Lower leg skin (tissue), 4 donors: ENCODE results near the gene UMODL1. TPM values are rescaled to one million over a fixed set of nuclear protein-coding genes. Genes with fewer than 3 reads are reported as not detected.

Source experiments
- DNase-seq, 2 donors: peaks; one replicate each; pipeline ENCODE4 v3.0.0-alpha.2; 2019; ENCODE audit warnings: low spot score in 2 of 2
- H3K4me3 ChIP-seq: fragments of 200-600 bp; sonication (generic); 2 replicates; pipeline ENCODE4 v1.5.1; 2017; ENCODE audit warnings: mild to moderate bottlenecking, low read depth; ENCODE audit not compliant: poor library complexity, severe bottlenecking
- POLR2A ChIP-seq, 2 donors: fragments of 450-650 bp; IDR thresholded peaks; one replicate each; pipeline ENCODE4 v1.6.1; 2016 to 2017; ENCODE audit warnings: antibody characterized with exemption in 2 of 2, mild to moderate bottlenecking in 1 of 2, moderate library complexity in 1 of 2
- WGBS, 2 donors: methylation state at CpG; one replicate each; pipeline ENCODE4 v1.1.5; 2018; 5-methylcytosine and 5-hydroxymethylcytosine counted together
- intact Hi-C: fragments of 100-400 bp; cut with DNase I; formaldehyde crosslinking; loops from one replicate; pipeline ENCODE4 v1.15.0; 2023; ENCODE audit warnings: low total_unique reads
- total RNA-seq, 4 donors: library from RNA; depleted of rRNA; stranded (reverse); fragments of >200 nt; gene quantifications; one replicate each; pipeline ENCODE4 v1.1.0, GENCODE V29; 2016
- TF ChIP-seq, protein P1 (sequence below), 3 donors: fragments of 450-650 bp; IDR thresholded peaks; one replicate each; pipeline ENCODE4 v1.5.1; 2016; ENCODE audit warnings: antibody characterized with exemption in 3 of 3, mild to moderate bottlenecking in 3 of 3, moderate library complexity in 2 of 3

The UMODL1 gene
- total RNA-seq, 4 donors from 2014 or later, result 0.23 TPM; not detected in 3

- 87 to 92% methylated on average over 14 of the region's 14 CpGs for WGBS, 2 donors
- H3K4me3 ChIP-seq, result no peak overlapping the region
- DNase-seq, result no peak
- TF ChIP-seq POLR2A (IDR thresholded peaks at IDR 0.05), result no peak
- TF ChIP-seq, protein P1, sequence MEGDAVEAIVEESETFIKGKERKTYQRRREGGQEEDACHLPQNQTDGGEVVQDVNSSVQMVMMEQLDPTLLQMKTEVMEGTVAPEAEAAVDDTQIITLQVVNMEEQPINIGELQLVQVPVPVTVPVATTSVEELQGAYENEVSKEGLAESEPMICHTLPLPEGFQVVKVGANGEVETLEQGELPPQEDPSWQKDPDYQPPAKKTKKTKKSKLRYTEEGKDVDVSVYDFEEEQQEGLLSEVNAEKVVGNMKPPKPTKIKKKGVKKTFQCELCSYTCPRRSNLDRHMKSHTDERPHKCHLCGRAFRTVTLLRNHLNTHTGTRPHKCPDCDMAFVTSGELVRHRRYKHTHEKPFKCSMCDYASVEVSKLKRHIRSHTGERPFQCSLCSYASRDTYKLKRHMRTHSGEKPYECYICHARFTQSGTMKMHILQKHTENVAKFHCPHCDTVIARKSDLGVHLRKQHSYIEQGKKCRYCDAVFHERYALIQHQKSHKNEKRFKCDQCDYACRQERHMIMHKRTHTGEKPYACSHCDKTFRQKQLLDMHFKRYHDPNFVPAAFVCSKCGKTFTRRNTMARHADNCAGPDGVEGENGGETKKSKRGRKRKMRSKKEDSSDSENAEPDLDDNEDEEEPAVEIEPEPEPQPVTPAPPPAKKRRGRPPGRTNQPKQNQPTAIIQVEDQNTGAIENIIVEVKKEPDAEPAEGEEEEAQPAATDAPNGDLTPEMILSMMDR (IDR thresholded peaks at IDR 0.05), result no peak
- intact Hi-C loops, result no loop called here
Observed at GRCh38 chr21:42101246-42101645, 30.1 kb downstream of the UMODL1 start.

DNA sequence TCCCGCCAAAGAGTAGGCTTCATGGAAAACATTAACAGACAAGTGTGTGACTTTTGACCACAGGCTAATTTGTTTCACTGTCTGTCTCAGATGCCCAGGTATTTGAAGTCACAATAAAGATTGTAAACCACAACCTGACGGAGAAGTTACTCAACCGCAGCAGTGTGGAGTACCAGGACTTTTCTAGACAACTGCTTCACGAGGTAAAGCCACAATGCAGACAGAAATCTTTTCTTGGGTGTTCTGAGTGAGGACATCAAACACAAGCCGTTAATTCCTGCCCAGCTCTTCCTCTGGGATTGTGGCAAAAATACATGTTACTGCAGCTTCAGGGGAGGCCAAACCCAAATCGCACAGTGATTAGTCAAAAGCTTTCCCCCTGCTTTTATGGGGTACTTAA is 31.0 kb downstream of the UMODL1 start:
- intact Hi-C loops, result no loop called here
- TF ChIP-seq, protein P1 (IDR thresholded peaks at IDR 0.05), result no peak
- no peak for TF ChIP-seq POLR2A (IDR thresholded peaks at IDR 0.05)
- no peak for DNase-seq
- WGBS, 2 donors, result 71 to 77% methylated on average over 6 of the region's 6 CpGs
- H3K4me3 ChIP-seq, result no peak overlapping the region

DNA sequence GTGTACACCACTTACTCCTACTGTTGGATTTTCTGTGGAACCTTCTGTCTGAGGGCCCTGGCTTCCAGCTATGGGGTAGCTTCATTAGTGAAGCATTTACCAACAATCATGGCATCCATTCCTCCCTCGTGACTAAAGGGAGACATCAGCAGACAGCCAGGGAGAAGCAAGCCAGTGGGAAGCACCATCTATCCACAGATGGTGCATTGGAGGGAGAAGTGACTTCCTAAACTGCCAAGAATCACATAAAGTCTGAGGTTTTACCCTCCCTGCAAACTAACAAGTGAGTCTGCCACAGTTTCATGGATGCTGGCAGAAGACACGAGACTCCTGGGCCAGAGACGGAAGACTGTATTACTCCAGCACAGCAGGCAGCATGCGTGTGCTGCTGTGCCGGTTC is 31.4 kb downstream of the UMODL1 start:
- 76 to 86% methylated on average over 5 of the region's 5 CpGs for WGBS, 2 donors
- TF ChIP-seq, protein P1 (IDR thresholded peaks at IDR 0.05), result no peak
- intact Hi-C loops, result no loop called here
- DNase-seq, result no peak
- H3K4me3 ChIP-seq, result no peak overlapping the region

DNA sequence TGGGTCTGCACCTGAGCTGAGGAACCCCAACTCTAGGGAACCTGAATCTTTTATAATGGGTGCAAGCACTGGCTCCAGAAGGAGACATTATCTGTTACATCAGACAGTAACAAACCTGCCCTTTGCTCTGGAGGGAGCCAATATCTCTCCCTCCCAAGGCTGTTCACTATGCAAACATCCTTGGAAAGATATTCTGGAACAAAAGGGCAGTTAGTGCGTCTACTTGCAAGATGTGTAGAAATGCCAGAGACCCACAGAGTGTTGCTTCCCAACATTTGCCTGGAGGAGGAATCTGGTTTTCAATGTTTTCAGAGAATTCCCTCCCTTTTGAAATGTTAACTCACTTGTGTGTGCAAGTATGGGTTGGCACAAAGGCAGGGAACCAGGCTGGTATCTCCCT is 31.9 kb downstream of the UMODL1 start:
- no peak overlapping the region for H3K4me3 ChIP-seq
- intact Hi-C loops, result no loop called here
- DNase-seq, result no peak
- 67 to 73% methylated on average over 1 of the region's 1 CpG for WGBS, 2 donors
- TF ChIP-seq, protein P1 (IDR thresholded peaks at IDR 0.05), result no peak
- TF ChIP-seq POLR2A (IDR thresholded peaks at IDR 0.05), result no peak

- intact Hi-C loops, result no loop called here
- DNase-seq, result no peak
- no peak overlapping the region for H3K4me3 ChIP-seq
- 92 to 95% methylated on average over 13 of the region's 13 CpGs for WGBS, 2 donors
- no peak for TF ChIP-seq POLR2A (IDR thresholded peaks at IDR 0.05)
- TF ChIP-seq, protein P1 (IDR thresholded peaks at IDR 0.05), result no peak
Observed at GRCh38 chr21:42103843-42104242, 32.7 kb downstream of the UMODL1 start.
